K562 (cell line): Measurements from ENCODE around the gene AFF3. TPM values are rescaled to one million over a fixed set of nuclear protein-coding genes. Genes with fewer than 3 reads are reported as not detected.

Experiments
- ATAC-seq: fragments of 200-7000 bp; cut with Tn5 transposase; 3 replicates; pipeline ENCODE4 v1.9.1; 2020; ENCODE audit warnings: moderate library complexity
- BruUV-seq: library from RNA; stranded (reverse); fragments of 400-500 nt; replicated peaks from 2 replicates; lab custom pipeline; 2021; lab: Mats Ljungman, UMichigan
- CTCF ChIA-PET: fragments of 300-600 bp; formaldehyde crosslinking; extraction: SDS; loops from one replicate; lab custom pipeline; 2021; ENCODE audit warnings: low intra/inter-chr PET ratio; lab: Yijun Ruan, JAX
- POLR2A ChIA-PET: fragments of 300-600, 350-650 bp; sonication (Branson Sonifier 250); formaldehyde crosslinking; extraction: SDS; loops from one replicate; lab custom pipeline; 2021; ENCODE audit warnings: antibody characterized with exemption, inconsistent platforms; lab: Yijun Ruan, JAX
- DNase-seq, 4 experiments: peaks; one replicate each; pipeline versions ENCODE4 v3.0.0 to v3.0.0-alpha.2; 2011 to 2018; ENCODE audit warnings: low spot score in 3 of 4, mixed read lengths in 3 of 4; ENCODE audit errors: extremely low read depth in 1 of 4
- FAIRE-seq: peaks from 2 replicates; lab custom pipeline; 2011; peaks lifted over from hg19 to GRCh38; lab: Jason Lieb, UNC
- H2AFZ ChIP-seq: 2 replicates; pipeline ENCODE4 v1.6.0; 2011; ENCODE audit warnings: low read depth, low read length, control low read depth, inconsistent platforms
- H3K27ac ChIP-seq: fragments of 200-600 bp; 3 replicates; pipeline ENCODE4 v1.8.0; 2011; ENCODE audit warnings: low read depth, mild to moderate bottlenecking, control low read depth, inconsistent platforms, low read length, moderate library complexity, mixed read lengths; ENCODE audit errors: extremely low read depth
- H3K27me3 ChIP-seq, 2 experiments: fragments of 300-600 bp in 1 of 2; 2 replicates in 1 of 2; 3 replicates in 1 of 2; pipeline versions ENCODE4 v1.6.0 to v1.8.0; 2011; ENCODE audit warnings: inconsistent platforms in 2 of 2, low read length in 2 of 2, mild to moderate bottlenecking in 1 of 2, mixed read lengths in 1 of 2, moderate library complexity in 1 of 2; ENCODE audit not compliant: control insufficient read depth in 2 of 2, insufficient read depth in 2 of 2
- H3K36me3 ChIP-seq: fragments of 300-600 bp; 3 replicates; pipeline ENCODE4 v1.8.0; 2011; ENCODE audit warnings: mild to moderate bottlenecking, low read length, inconsistent platforms; ENCODE audit not compliant: control insufficient read depth, insufficient read depth
- H3K4me1 ChIP-seq, 2 experiments: fragments of 200-600 bp in 1 of 2; replicated peaks in 1 of 2; 2 replicates in 1 of 2; 3 replicates in 1 of 2; pipeline versions ENCODE4 v1.5.1 to v1.8.0; 2011; ENCODE audit warnings: inconsistent platforms in 2 of 2, low read length in 2 of 2, mild to moderate bottlenecking in 1 of 2, mixed read lengths in 1 of 2, moderate library complexity in 1 of 2; ENCODE audit not compliant: control insufficient read depth in 2 of 2, insufficient read depth in 2 of 2
- H3K4me2 ChIP-seq: 2 replicates; pipeline ENCODE4 v1.6.1; 2011; ENCODE audit warnings: low read length, control low read depth, inconsistent platforms, mixed read lengths; ENCODE audit not compliant: insufficient read depth
- H3K4me3 ChIP-seq: fragments of 200-600 bp; sonication (generic), shearing (Covaris generic); 2 replicates; pipeline ENCODE4 v1.5.1; 2016; ENCODE audit warnings: control low read depth, inconsistent platforms
- H3K79me2 ChIP-seq: fragments of 200-600 bp; 3 replicates; pipeline ENCODE4 v1.8.0; 2011; ENCODE audit warnings: low read length, inconsistent platforms; ENCODE audit not compliant: control insufficient read depth, insufficient read depth
- H3K9ac ChIP-seq, 2 experiments: 2 replicates each; pipeline versions ENCODE4 v1.6.0 to v1.6.1; 2011; ENCODE audit warnings: low read depth in 2 of 2, low read length in 2 of 2, control low read depth in 1 of 2, inconsistent platforms in 1 of 2, mild to moderate bottlenecking in 1 of 2, mixed read lengths in 1 of 2; ENCODE audit not compliant: insufficient read depth in 1 of 2
- H3K9me1 ChIP-seq: one replicate; pipeline ENCODE4 v1.6.0; 2011; ENCODE audit warnings: inconsistent platforms, mild to moderate bottlenecking, low read length, moderate library complexity; ENCODE audit not compliant: control insufficient read depth, insufficient read depth
- H3K9me3 ChIP-seq: replicated peaks from 2 replicates; pipeline ENCODE4 v1.5.1; 2011; ENCODE audit warnings: low read depth, low read length, inconsistent platforms; ENCODE audit not compliant: control insufficient read depth, insufficient read depth
- H4K20me1 ChIP-seq: replicated peaks from 2 replicates; pipeline ENCODE4 v1.6.1; 2011; ENCODE audit warnings: low read length, inconsistent platforms, mixed read lengths; ENCODE audit not compliant: control insufficient read depth, insufficient read depth
- CTCF ChIP-seq, 3 experiments: IDR thresholded peaks in 2 of 3; conservative IDR thresholded peaks in 1 of 3; 2 replicates each; pipeline ENCODE4 v1.5.1; 2011 to 2012; ENCODE audit warnings: low read length in 3 of 3, mild to moderate bottlenecking in 3 of 3, control low read depth in 2 of 3, improper control_type of control experiment in 1 of 3, inconsistent platforms in 1 of 3, low read depth in 1 of 3, mixed read lengths in 1 of 3, moderate library complexity in 1 of 3; ENCODE audit not compliant: insufficient read depth in 2 of 3
- ELF4 ChIP-seq: fragments of 450-650 bp; formaldehyde crosslinking; IDR thresholded peaks from 2 replicates; pipeline ENCODE4 v1.4.0; 2022; ENCODE audit warnings: missing genetic modification characterization
- FOXJ2 ChIP-seq: fragments of 200-800 bp; sonication (Bioruptor generic); IDR thresholded peaks from 2 replicates; pipeline ENCODE4 v1.6.1; 2016; ENCODE audit warnings: missing genetic modification characterization, missing compliant biosample characterization
- GTF3C2 ChIP-seq: IDR thresholded peaks from 3 replicates; pipeline ENCODE4 v1.6.1; 2011; ENCODE audit warnings: borderline replicate concordance, mild to moderate bottlenecking, moderate library complexity; ENCODE audit not compliant: insufficient read length; ENCODE audit errors: extremely low read depth
- IRF2 ChIP-seq: sonication (generic); formaldehyde crosslinking; IDR thresholded peaks from 2 replicates; pipeline ENCODE4 v1.8.1; 2022; ENCODE audit warnings: mild to moderate bottlenecking, missing genetic modification reagents
- MCM2 ChIP-seq: fragments of 450-650 bp; IDR thresholded peaks from 2 replicates; pipeline ENCODE4 v1.6.1; 2017; ENCODE audit warnings: low read depth, mild to moderate bottlenecking
- STAG1 ChIP-seq: sonication (generic); formaldehyde crosslinking; IDR thresholded peaks from 2 replicates; pipeline ENCODE4 v1.5.0; 2020; ENCODE audit warnings: missing genetic modification reagents, borderline replicate concordance
- TAF7 ChIP-seq: fragments of 450-650 bp; IDR thresholded peaks from 2 replicates; pipeline ENCODE4 v1.6.1; 2016; ENCODE audit warnings: missing genetic modification characterization, missing compliant biosample characterization
- TOE1 ChIP-seq, 2 experiments: fragments of 450-650 bp in 1 of 2; sonication (generic) in 1 of 2; formaldehyde crosslinking in 1 of 2; IDR thresholded peaks; 2 replicates each; pipeline versions ENCODE4 v1.7.1 to v1.8.0; 2016 to 2022; ENCODE audit warnings: borderline replicate concordance in 2 of 2, mild to moderate bottlenecking in 2 of 2, antibody characterized with exemption in 1 of 2, inconsistent platforms in 1 of 2, low read depth in 1 of 2, missing genetic modification reagents in 1 of 2, moderate library complexity in 1 of 2
- UBTF ChIP-seq, 2 experiments: IDR thresholded peaks; 2 replicates each; pipeline ENCODE4 v1.6.1; 2012; ENCODE audit warnings: improper control_type of control experiment in 2 of 2, low read depth in 2 of 2, low read length in 2 of 2, borderline replicate concordance in 1 of 2
- ZNF449 ChIP-seq: fragments of 250-450 bp; sonication (Bioruptor Pico); IDR thresholded peaks from 2 replicates; pipeline ENCODE4 v1.8.0; 2022; ENCODE audit warnings: moderate library complexity, mild to moderate bottlenecking, inconsistent platforms
- WGBS: fragments of 100-300 bp; shearing (Covaris generic); methylation state at CpG from one replicate; pipeline ENCODE4 v1.1.6; 2016; ENCODE audit warnings: low coverage, mixed read lengths; ENCODE audit not compliant: insufficient coverage; ENCODE audit errors: missing lambda C conversion rate; 5-methylcytosine and 5-hydroxymethylcytosine counted together
- in situ Hi-C: fragments of 300-500 bp; cut with MboI; formaldehyde crosslinking; loops from 4 replicates; pipeline ENCODE4 v1.15.0; 2018; ENCODE audit warnings: inconsistent platforms, mixed read lengths
- intact Hi-C: fragments of 100-400 bp; cut with micrococcal nuclease; formaldehyde crosslinking; loops from 2 replicates; pipeline ENCODE4 v1.14.2; 2022
- polyA plus RNA-seq, 8 experiments: library from polyadenylated mRNA; depleted of rRNA in 4 of 8; stranded (reverse) in 5 of 8; unstranded in 3 of 8; fragments of >200 nt; fragmentation: Nextera tagmentation in 2 of 8; fragmentation: Illumina TruSeq in 1 of 8; extraction: Ambion mirVana in 2 of 8; extraction: Trizol in 1 of 8; gene quantifications; 2 replicates each; pipeline versions ENCODE4 v1.2.1 to v1.2.3, GENCODE V29; 2011 to 2014; ENCODE audit warnings: inconsistent platforms in 1 of 8, missing spikeins in 1 of 8
- total RNA-seq, 7 experiments: library from RNA; depleted of rRNA in 6 of 7; stranded (reverse); fragments of >200 nt in 6 of 7; fragmentation: Illumina TruSeq in 2 of 7; extraction: Trizol in 2 of 7; gene quantifications; 2 replicates each; pipeline versions ENCODE4 v1.2.1 to v1.2.3, GENCODE V29; 2011 to 2021; ENCODE audit warnings: low replicate concordance in 1 of 7

The AFF3 gene
- total and polyA plus RNA-seq, 9 of the 15 experiments (the other 6 are each of a cell fraction or from before 2014, with no cell fraction given): 0.02 to 0.11 TPM; not detected in 7

- H3K27ac ChIP-seq: no peak overlapping the region
- 2% methylated on average over 19 of the region's 23 CpGs for WGBS
- no peaks in the 10 kb centered on the region for H3K9me1 ChIP-seq
- in situ Hi-C loops (loop anchor here (25.0 kb wide), 2 partner anchors 258 to 833 kb away; no protein-coding TSS in a partner anchor), intact Hi-C loops (loop anchor here (10.0 kb wide), 1 partner anchor 469 kb away; no protein-coding TSS in a partner anchor)
- H3K79me2 ChIP-seq: no peaks in the 10 kb centered on the region
- no peaks in the 10 kb centered on the region for H3K36me3 ChIP-seq
- H3K4me1 ChIP-seq: peaks cover 0 to 4% of the 10 kb centered on the region in 2 experiments; a peak in 1 of 5 replicates
- BruUV-seq: no TSS peak
- ATAC-seq (peak; percentile 82), DNase-seq (peak in 3 of 4 experiments; percentile 13 to 35 (median 22)), FAIRE-seq (peak; percentile 29)
- H2AFZ ChIP-seq: no peak overlapping the region
- H3K9ac ChIP-seq: no peak overlapping the region
- H3K4me3 ChIP-seq: no peak overlapping the region
- H3K27me3 ChIP-seq: peaks cover 20 to 45% of the 10 kb centered on the region in 2 experiments; a peak in 4 of 5 replicates
- H3K9me3 ChIP-seq: no peaks in the 10 kb centered on the region
- no peak overlapping the region for H3K4me2 ChIP-seq
- no peaks in the 10 kb centered on the region for H4K20me1 ChIP-seq
- POLR2A ChIA-PET: interaction anchor here (0.6 kb wide), 1 partner anchor 735 kb away, joined by 4 read pairs; no protein-coding TSS in a partner anchor
- CTCF ChIA-PET: interaction anchor here (1.0 to 1.1 kb wide), 2 partner anchors 112 to 468 kb away, joined by 4 to 5 read pairs; no protein-coding TSS in a partner anchor
- TF ChIP-seq MCM2 (no peak), CTCF (IDR thresholded peaks at IDR 0.05 in 2 of 3, conservative IDR thresholded peaks at IDR 0.05 in 1 of 3; ENCODE audit: insufficient read depth in 2 of 3, low read depth in 1 of 3, low read length in 3 of 3) (peak in 2 of 3 experiments; percentile 45 to 52; a peak in 5 of 6 replicates), FOXJ2 (no peak), GTF3C2 (no peak), IRF2 (CRISPR knock-in tag) (no peak), TAF7 (tag) (no peak), STAG1 (CRISPR knock-in tag) (peak; percentile 26; the same call in 1 of the 2 replicates), ELF4 (CRISPR knock-in tag) (no peak), TOE1 (IDR thresholded peaks at IDR 0.05; ENCODE audit: borderline replicate concordance) (no peak), TOE1 (CRISPR knock-in tag; IDR thresholded peaks at IDR 0.05; ENCODE audit: borderline replicate concordance, low read depth) (no peak), ZNF449 (CRISPR knock-in tag) (no peak), UBTF (IDR thresholded peaks at IDR 0.05; ENCODE audit: borderline replicate concordance in 1 of 2, low read depth in 2 of 2, low read length in 2 of 2) (no peak)
Observed at GRCh38 chr2:99554238-99554637, 588.2 kb downstream of the AFF3 start.
